HG02798 (cell line): Measurements from ENCODE around the gene ZFP3.
"Not testable (repeated sequence)": the region's sequence is repeated elsewhere in the genome, so short reads cannot be mapped to it uniquely, and the experiment has no call there.

Source experiments
- ATAC-seq: cut with Tn5 transposase; IDR thresholded peaks from one replicate; pipeline ENCODE4 v1.9.1; 2021; ENCODE audit warnings: mild to moderate bottlenecking; ENCODE audit not compliant: unreplicated experiment, poor library complexity

The ZFP3 gene

GRCh38 chr17:5077275-5077674 is 992 bp upstream of the ZFP3 start:
- ATAC-seq = not testable (repeated sequence)

- ATAC-seq = no peak
Observed at GRCh38 chr17:5077781-5078105, 524 bp upstream of the ZFP3 start.

- ATAC-seq = no peak
Observed at GRCh38 chr17:5080591-5080990, 2.3 kb downstream of the ZFP3 start.

- no peak for ATAC-seq
Observed at GRCh38 chr17:5092218-5093010, 14.1 kb downstream of the ZFP3 start.

GRCh38 chr17:5096731-5097100 is 18.4 kb downstream of the ZFP3 start:
- no peak for ATAC-seq

- no peak for ATAC-seq
Observed at GRCh38 chr17:5097101-5097834, 19.0 kb downstream of the ZFP3 start.

GRCh38 chr17:5099271-5099670 is 21.0 kb downstream of the ZFP3 start:
- ATAC-seq = no peak

GRCh38 chr17:5100832-5101231 is 22.6 kb downstream of the ZFP3 start:
- ATAC-seq = no peak

GRCh38 chr17:5110816-5111215 is 32.5 kb downstream of the ZFP3 start:
- no peak for ATAC-seq

GRCh38 chr17:5111402-5112204 is 33.3 kb downstream of the ZFP3 start, which contains the start of gene ZNF232:
Gene ZNF232, minus strand, starts transcription at chr17:5111878. Its CDS starts 56 bp downstream, at chr17:5111822.
- peak; percentile 96 for ATAC-seq

- no peak for ATAC-seq
Observed at GRCh38 chr17:5115673-5116651, 37.7 kb downstream of the ZFP3 start, which contains the start of gene USP6. Gene USP6, plus strand, starts transcription at chr17:5116032. Its CDS starts 14,336 bp downstream, at chr17:5130368.

GRCh38 chr17:5118219-5118618 is 40.0 kb downstream of the ZFP3 start:
- no peak for ATAC-seq

GRCh38 chr17:5120036-5120435 is 41.8 kb downstream of the ZFP3 start:
- ATAC-seq = no peak

GRCh38 chr17:5120436-5121185 is 42.3 kb downstream of the ZFP3 start:
- ATAC-seq = not testable (repeated sequence)

- no peak for ATAC-seq
Observed at GRCh38 chr17:5121186-5121841, 43.0 kb downstream of the ZFP3 start.

GRCh38 chr17:5122056-5122455 is 43.8 kb downstream of the ZFP3 start:
- ATAC-seq = not testable (repeated sequence)

GRCh38 chr17:5122586-5123342 is 44.5 kb downstream of the ZFP3 start:
- ATAC-seq = no peak
